H1 (cell line): ENCODE data around the gene CFAP97D2. TPM values are rescaled to one million over a fixed set of nuclear protein-coding genes. Genes with fewer than 3 reads are reported as not detected.

ENCODE experiments used
- CTCF ChIA-PET: fragments of 300-600 bp; sonication (Branson Sonifier 250); formaldehyde crosslinking; loops from one replicate; lab custom pipeline; 2021; ENCODE audit not compliant: partially characterized antibody; lab: Charles Lee
- POLR2A ChIA-PET: fragments of 300-600 bp; sonication (Branson Sonifier 250); formaldehyde crosslinking; loops from one replicate; lab custom pipeline; 2021; ENCODE audit warnings: inconsistent platforms; ENCODE audit not compliant: partially characterized antibody; lab: Charles Lee
- DNase-seq, 2 experiments: peaks; one replicate each; pipeline versions ENCODE4 v3.0.0 to v3.0.0-alpha.2; 2010 to 2022; ENCODE audit warnings: low spot score in 2 of 2, low read depth in 1 of 2, mixed read lengths in 1 of 2
- FAIRE-seq: peaks from 2 replicates; lab custom pipeline; 2011; peaks lifted over from hg19 to GRCh38; lab: Jason Lieb, UNC
- H2AFZ ChIP-seq: 2 replicates; pipeline ENCODE4 v1.8.1; 2012; ENCODE audit warnings: low read length, inconsistent platforms
- H2AK5ac ChIP-seq: 2 replicates; pipeline ENCODE4 v1.6.1; 2013; ENCODE audit warnings: low read depth, low read length
- H2BK120ac ChIP-seq: replicated peaks from 2 replicates; pipeline ENCODE3; 2013; ENCODE audit warnings: low read depth, low read length, inconsistent platforms
- H2BK12ac ChIP-seq: 2 replicates; pipeline ENCODE4 v1.6.1; 2013; ENCODE audit warnings: low read depth, low read length
- H2BK15ac ChIP-seq: 2 replicates; pipeline ENCODE4 v1.6.1; 2013; ENCODE audit warnings: low read length
- H2BK20ac ChIP-seq: 2 replicates; pipeline ENCODE4 v1.6.1; 2013; ENCODE audit warnings: low read length
- H2BK5ac ChIP-seq: 2 replicates; pipeline ENCODE4 v1.6.1; 2013; ENCODE audit warnings: low read depth, low read length
- H3K14ac ChIP-seq: 2 replicates; pipeline ENCODE4 v1.6.1; 2013; ENCODE audit warnings: inconsistent platforms; ENCODE audit not compliant: insufficient read length
- H3K18ac ChIP-seq: 2 replicates; pipeline ENCODE4 v1.6.1; 2013; ENCODE audit warnings: low read length; ENCODE audit errors: extremely low read depth
- H3K23ac ChIP-seq: 2 replicates; pipeline ENCODE4 v1.6.1; 2013; ENCODE audit warnings: inconsistent platforms; ENCODE audit not compliant: insufficient read length
- H3K23me2 ChIP-seq: 2 replicates; pipeline ENCODE4 v1.6.1; 2013; ENCODE audit warnings: low read depth, low read length
- H3K27ac ChIP-seq: 2 replicates; pipeline ENCODE4 v1.6.1; 2011; ENCODE audit warnings: low read depth, low read length, inconsistent platforms
- H3K27me3 ChIP-seq, 4 experiments: replicated peaks in 1 of 4; 1 replicate in 1 of 4; 2 replicates in 3 of 4; pipeline versions ENCODE4 v1.6.1 to v1.8.1; 2011 to 2013; ENCODE audit warnings: low read length in 3 of 4, mild to moderate bottlenecking in 3 of 4, inconsistent platforms in 2 of 4, mixed read lengths in 2 of 4, moderate library complexity in 1 of 4; ENCODE audit not compliant: control insufficient read depth in 3 of 4, insufficient read depth in 3 of 4; ENCODE audit errors: extremely low read depth in 1 of 4
- H3K36me3 ChIP-seq, 4 experiments: 2 replicates each; pipeline versions ENCODE4 v1.6.1 to v1.8.1; 2011 to 2013; ENCODE audit warnings: mild to moderate bottlenecking in 4 of 4, low read length in 3 of 4, moderate library complexity in 2 of 4, control low read depth in 1 of 4, inconsistent platforms in 1 of 4; ENCODE audit not compliant: insufficient read depth in 4 of 4, control insufficient read depth in 2 of 4
- H3K4ac ChIP-seq: replicated peaks from 2 replicates; pipeline ENCODE3; 2013; ENCODE audit warnings: low read length, low read depth, mixed read lengths, inconsistent platforms; ENCODE audit not compliant: insufficient read length
- H3K4me1 ChIP-seq, 4 experiments: replicated peaks in 1 of 4; 1 replicate in 1 of 4; 2 replicates in 3 of 4; pipeline versions ENCODE4 v1.6.1 to v1.8.1; 2011 to 2013; ENCODE audit warnings: low read length in 3 of 4, inconsistent platforms in 2 of 4, mixed read lengths in 1 of 4; ENCODE audit not compliant: insufficient read depth in 4 of 4, control insufficient read depth in 3 of 4
- H3K4me2 ChIP-seq, 2 experiments: 2 replicates each; pipeline versions ENCODE4 v1.6.1 to v1.8.1; 2011 to 2013; ENCODE audit warnings: low read depth in 2 of 2, low read length in 2 of 2, control low read depth in 1 of 2, inconsistent platforms in 1 of 2, mild to moderate bottlenecking in 1 of 2; ENCODE audit not compliant: insufficient read depth in 1 of 2
- H3K4me3 ChIP-seq, 4 experiments: fragments of 200-600, 300-600 bp in 1 of 4; sonication (generic), shearing (Covaris generic), sonication (Bioruptor Twin) in 1 of 4; 2 replicates each; pipeline versions ENCODE4 v1.5.1 to v1.8.1; 2011 to 2016; ENCODE audit warnings: low read length in 4 of 4, low read depth in 3 of 4, control low read depth in 2 of 4, inconsistent platforms in 2 of 4, mild to moderate bottlenecking in 2 of 4, mixed read lengths in 1 of 4, moderate library complexity in 1 of 4; ENCODE audit not compliant: insufficient read depth in 2 of 4; ENCODE audit errors: extremely low read depth in 1 of 4
- H3K56ac ChIP-seq: replicated peaks from 2 replicates; pipeline ENCODE3; 2013; ENCODE audit warnings: low read depth, mild to moderate bottlenecking, mixed read lengths, low read length, inconsistent platforms; ENCODE audit not compliant: insufficient read length
- H3K79me1 ChIP-seq: 2 replicates; pipeline ENCODE4 v1.6.1; 2013; ENCODE audit warnings: low read depth, low read length, control low read depth
- H3K79me2 ChIP-seq, 2 experiments: 2 replicates each; pipeline versions ENCODE4 v1.6.1 to v1.8.1; 2012 to 2013; ENCODE audit warnings: low read length in 2 of 2, mild to moderate bottlenecking in 2 of 2, inconsistent platforms in 1 of 2; ENCODE audit not compliant: insufficient read depth in 2 of 2, control insufficient read depth in 1 of 2
- H3K9ac ChIP-seq, 4 experiments: replicated peaks in 1 of 4; 1 replicate in 1 of 4; 2 replicates in 3 of 4; pipeline versions ENCODE4 v1.6.1 to v1.8.1; 2011 to 2013; ENCODE audit warnings: low read depth in 3 of 4, low read length in 3 of 4, control low read depth in 2 of 4, mild to moderate bottlenecking in 2 of 4, moderate library complexity in 2 of 4, inconsistent platforms in 1 of 4; ENCODE audit errors: extremely low read depth in 1 of 4
- H3K9me3 ChIP-seq, 2 experiments: 2 replicates each; pipeline versions ENCODE4 v1.6.1 to v1.8.1; 2012 to 2013; ENCODE audit warnings: mild to moderate bottlenecking in 2 of 2, moderate library complexity in 2 of 2, control low read depth in 1 of 2, inconsistent platforms in 1 of 2, low read depth in 1 of 2, low read length in 1 of 2, mixed read lengths in 1 of 2; ENCODE audit not compliant: insufficient read depth in 2 of 2
- H4K20me1 ChIP-seq, 2 experiments: replicated peaks in 1 of 2; 2 replicates each; pipeline versions ENCODE3 to v1.8.1; 2011 to 2013; ENCODE audit warnings: inconsistent platforms in 2 of 2, low read length in 2 of 2, mild to moderate bottlenecking in 1 of 2; ENCODE audit not compliant: insufficient read depth in 2 of 2, control insufficient read depth in 1 of 2
- H4K5ac ChIP-seq: 2 replicates; pipeline ENCODE4 v1.6.1; 2013; ENCODE audit warnings: low read length, low read depth, mixed read lengths, inconsistent platforms; ENCODE audit not compliant: insufficient read length
- H4K8ac ChIP-seq: 2 replicates; pipeline ENCODE4 v1.8.0; 2013; ENCODE audit warnings: mild to moderate bottlenecking, moderate library complexity, low read length, inconsistent platforms; ENCODE audit not compliant: insufficient read depth; ENCODE audit errors: extremely low read depth
- H4K91ac ChIP-seq: replicated peaks from 2 replicates; pipeline ENCODE3; 2013; ENCODE audit warnings: low read length, mixed read lengths, inconsistent platforms; ENCODE audit not compliant: insufficient read length
- BACH1 ChIP-seq: IDR thresholded peaks from 2 replicates; pipeline ENCODE4 v1.6.1; 2012; ENCODE audit warnings: low read length, improper control_type of control experiment
- BRCA1 ChIP-seq: IDR thresholded peaks from 2 replicates; pipeline ENCODE4 v1.6.1; 2012; ENCODE audit warnings: low read depth, low read length, improper control_type of control experiment
- GTF2F1 ChIP-seq: IDR thresholded peaks from 2 replicates; pipeline ENCODE4 v1.6.1; 2012; ENCODE audit warnings: low read depth, low read length, improper control_type of control experiment, borderline replicate concordance
- JUN ChIP-seq: IDR thresholded peaks from 2 replicates; pipeline ENCODE4 v1.6.1; 2011; ENCODE audit warnings: low read depth, mild to moderate bottlenecking, improper control_type of control experiment, low read length
- JUND ChIP-seq: IDR thresholded peaks from 2 replicates; pipeline ENCODE4 v1.6.1; 2011; ENCODE audit warnings: mild to moderate bottlenecking, improper control_type of control experiment, low read length
- MAX ChIP-seq: IDR thresholded peaks from 2 replicates; pipeline ENCODE4 v1.6.1; 2012; ENCODE audit warnings: inconsistent platforms
- POU5F1 ChIP-seq: IDR thresholded peaks from 2 replicates; pipeline ENCODE4 v1.6.1; 2011; ENCODE audit warnings: low read depth, mild to moderate bottlenecking, low read length, moderate library complexity
- TEAD4 ChIP-seq: IDR thresholded peaks from 2 replicates; pipeline ENCODE4 v1.6.1; 2012; ENCODE audit warnings: low read depth, low read length, inconsistent platforms, mixed read lengths
- WGBS, 2 experiments: shearing (Covaris generic) in 1 of 2; methylation state at CpG; one replicate each; pipeline versions ENCODE4 v1.1.6 to v1.1.7; 2013 to 2015; ENCODE audit warnings: low lambda C conversion rate in 2 of 2, mixed read lengths in 2 of 2, inconsistent platforms in 1 of 2, low coverage in 1 of 2, missing lambda C conversion rate in 1 of 2; ENCODE audit not compliant: insufficient replicate concordance in 2 of 2, insufficient coverage in 1 of 2, insufficient read length in 1 of 2; ENCODE audit errors: extremely low coverage in 1 of 2, missing lambda C conversion rate in 1 of 2; 5-methylcytosine and 5-hydroxymethylcytosine counted together
- polyA plus RNA-seq, 7 experiments: library from polyadenylated mRNA; depleted of rRNA in 3 of 7; stranded (reverse) in 5 of 7; unstranded in 2 of 7; fragments of >200 nt in 5 of 7; fragments of 200-250 nt in 2 of 7; gene quantifications; 1 replicate in 5 of 7; 2 replicates in 1 of 7; 4 replicates in 1 of 7; pipeline versions ENCODE4 v1.2.1 to v1.2.3, GENCODE V29; 2011 to 2013; ENCODE audit warnings: missing spikeins in 2 of 7, mixed read lengths in 2 of 7
- total RNA-seq: library from RNA; stranded (reverse); fragmentation: NEBNext Ultra II Directional; extraction: Animal tissue kit (Norgen Biotek cat#: 25700); gene quantifications from 2 replicates; pipeline ENCODE4 v1.2.1, GENCODE V29; 2021

CFAP97D2 gene
- total and polyA plus RNA-seq, 2 of the 8 experiments (the other 6 are each of a cell fraction or from before 2014, with no cell fraction given) = not detected

DNA sequence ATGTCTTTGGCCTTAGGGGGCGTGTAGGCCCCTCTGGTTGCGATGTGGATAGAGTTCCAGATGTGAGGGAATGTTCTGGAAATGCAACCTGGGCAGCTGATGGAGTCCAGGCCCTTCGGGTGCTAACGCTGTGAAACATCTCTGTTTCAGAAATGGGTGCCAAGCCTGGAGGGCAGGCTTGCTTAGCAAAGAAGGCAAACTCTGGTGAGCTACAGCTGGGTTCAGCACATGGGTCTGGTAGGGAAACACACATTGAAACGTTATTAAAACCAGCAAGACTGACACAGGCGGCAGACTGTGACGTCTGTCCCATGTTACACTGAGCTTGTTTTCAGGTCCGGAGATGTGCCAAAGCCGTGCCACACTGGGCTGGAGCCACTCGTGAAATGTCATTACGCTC is 47.0 kb downstream of the CFAP97D2 start:
- H3K23me2 ChIP-seq = peaks cover 3% of the 10 kb centered on the region; the same call in 1 of the 2 replicates
- H3K56ac ChIP-seq = no peak overlapping the region
- peak overlapping the region; percentile 88; the same call in 1 of the 2 replicates for H2BK20ac ChIP-seq
- ChIA-PET CTCF (interaction anchor here (0.6 to 1.7 kb wide), 18 partner anchors 10 to 410 kb away, joined by 3 to 9 read pairs (median 4); no protein-coding TSS in a partner anchor), POLR2A (interaction anchor here (0.7 to 1.2 kb wide), 4 partner anchors 12 to 449 kb away, joined by 3 read pairs; no protein-coding TSS in a partner anchor)
- H3K9me3 ChIP-seq = no peaks in the 10 kb centered on the region
- no peaks in the 10 kb centered on the region for H3K36me3 ChIP-seq
- H3K79me2 ChIP-seq = no peaks in the 10 kb centered on the region
- H2BK120ac ChIP-seq = no peak overlapping the region
- H3K27me3 ChIP-seq = no peaks in the 10 kb centered on the region
- H3K4me3 ChIP-seq = no peak overlapping the region
- no peak overlapping the region for H3K4ac ChIP-seq
- no peak overlapping the region for H3K27ac ChIP-seq
- TF ChIP-seq POU5F1 = no peak
- TF ChIP-seq JUND = no peak
- no peak for TF ChIP-seq BACH1
- TF ChIP-seq JUN = no peak
- TF ChIP-seq MAX = no peak
- no peak for TF ChIP-seq TEAD4
- TF ChIP-seq BRCA1 = no peak
- TF ChIP-seq GTF2F1 = no peak
- TF ChIP-seq, all 59 proteins: peak for 0
- FAIRE-seq (no peak), DNase-seq (no peak)
- Histone ChIP-seq H4K5ac (no peak overlapping the region), H4K20me1 (peaks cover 0 to 2% of the 10 kb centered on the region in 2 experiments), H2BK15ac (0 out of 2 replicates have a peak overlapping the region, but pooled peaks have one; percentile 40), H2BK12ac (peak overlapping the region; percentile 93; the same call in 1 of the 2 replicates), H3K79me1 (peaks cover 3% of the 10 kb centered on the region; the same call in 1 of the 2 replicates), H4K8ac (no peak overlapping the region), H2BK5ac (no peak overlapping the region), H3K14ac (no peak overlapping the region), H2AK5ac (peak overlapping the region; percentile 59), H3K18ac (no peak overlapping the region), H3K9ac (no peak overlapping the region), H2AFZ (no peak overlapping the region), H3K23ac (no peak overlapping the region), H3K4me2 (no peak overlapping the region), H3K4me1 (peaks cover 15 to 34% (median 23%) of the 10 kb centered on the region in 4 experiments), H4K91ac (no peak overlapping the region)
- WGBS, 2 experiments = 89% methylated on average over 11 of the region's 11 CpGs; no CpG with 5 or more reads in 1 of the 2 experiments
